NB4 (cell line): Measurements from ENCODE around the gene PCCA.

Experiments used
- CTCF ChIP-seq: IDR thresholded peaks from one replicate; pipeline ENCODE4 v1.5.1; 2012; ENCODE audit warnings: low read depth, low read length
- POLR2A ChIP-seq: IDR thresholded peaks from 2 replicates; pipeline ENCODE4 v1.6.1; 2011; ENCODE audit warnings: mild to moderate bottlenecking; ENCODE audit not compliant: insufficient read length; ENCODE audit errors: extremely low read depth

DNA sequence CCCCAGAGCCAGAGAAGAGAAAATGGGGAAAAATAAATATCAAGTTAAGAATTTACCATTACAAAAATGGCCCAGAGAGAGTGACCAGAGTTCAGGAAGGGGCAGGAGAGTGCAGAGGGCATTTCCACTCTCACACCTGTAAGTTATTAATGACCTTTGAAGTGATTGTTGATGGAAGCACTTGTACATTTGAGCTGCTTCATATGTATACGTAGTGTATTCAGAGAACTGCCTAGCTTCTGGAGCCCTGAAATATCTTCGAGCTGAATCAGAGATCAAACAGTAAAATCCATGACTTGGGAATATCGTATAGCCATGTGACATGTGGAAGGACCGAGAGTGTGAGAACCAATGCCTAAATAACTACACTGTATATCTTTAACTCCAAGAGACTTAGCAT lies 49.2 kb upstream of the PCCA start:
- TF ChIP-seq POLR2A (no peak), CTCF (no peak)
